Ovary (tissue), 9 donors: ENCODE data around the gene MBNL1. TPM values are rescaled to one million over a fixed set of nuclear protein-coding genes. Genes with fewer than 3 reads are reported as not detected.

Experiments used
- DNase-seq, 5 donors: peaks; one replicate each; pipeline ENCODE4 v3.0.0-alpha.2; 2019 to 2020
- H3K27ac ChIP-seq, 2 donors: fragments of 200-600 bp; one replicate each; pipeline versions ENCODE4 v1.5.1 to v1.8.0; 2019 to 2022
- H3K27me3 ChIP-seq: fragments of 200-600 bp; one replicate; pipeline ENCODE4 v1.8.0; 2022
- H3K36me3 ChIP-seq: fragments of 200-600 bp; sonication (generic); one replicate; pipeline ENCODE4 v1.5.1; 2019
- H3K4me1 ChIP-seq: one replicate; pipeline ENCODE4 v1.8.1; 2013; ENCODE audit warnings: mild to moderate bottlenecking, moderate library complexity; ENCODE audit not compliant: insufficient read depth
- H3K4me3 ChIP-seq: fragments of 200-600 bp; sonication (generic); one replicate; pipeline ENCODE4 v1.5.1; 2017
- H3K9me3 ChIP-seq, 2 donors: fragments of 200-600 bp in 1 of 2; sonication (generic) in 1 of 2; one replicate each; pipeline versions ENCODE4 v1.5.1 to v1.8.1; 2013 to 2019; ENCODE audit warnings: mild to moderate bottlenecking in 1 of 2, moderate library complexity in 1 of 2
- CTCF ChIP-seq, 3 donors: fragments of 450-650 bp in 2 of 3; fragments of 200-600 bp in 1 of 3; IDR thresholded peaks; one replicate each; pipeline versions ENCODE4 v1.5.1 to v1.8.0; 2016 to 2022; ENCODE audit warnings: antibody characterized with exemption in 3 of 3, mild to moderate bottlenecking in 1 of 3
- EP300 ChIP-seq: sonication (generic); formaldehyde crosslinking; IDR thresholded peaks from one replicate; pipeline ENCODE4 v1.6.1; 2017; ENCODE audit warnings: antibody characterized with exemption
- POLR2A ChIP-seq: fragments of 450-650 bp; IDR thresholded peaks from one replicate; pipeline ENCODE4 v1.6.1; 2017; ENCODE audit warnings: antibody characterized with exemption, mild to moderate bottlenecking, moderate library complexity
- WGBS, 3 donors: extraction: QIAGEN DNeasy Blood & Tissue Kit in 1 of 3; methylation state at CpG; one replicate each; pipeline versions ENCODE4 v1.1.5 to v1.1.7; 2013 to 2017; 5-methylcytosine and 5-hydroxymethylcytosine counted together
- intact Hi-C, 4 donors: fragments of 100-400 bp; cut with DNase I; formaldehyde crosslinking; loops; one replicate each; pipeline versions ENCODE4 v1.11.0 to v1.15.1; 2022 to 2023
- polyA plus RNA-seq, 2 donors: library from polyadenylated mRNA; stranded (reverse); fragments of 200-250 nt in 1 of 2; fragments of 350-450 nt in 1 of 2; fragmentation: Illumina TruSeq in 1 of 2; extraction: RNeasy Lipid Tissue Mini Kit (QIAGEN cat#74804) in 1 of 2; gene quantifications; one replicate each; pipeline ENCODE4 v1.2.3, GENCODE V29; 2013 to 2014
- total RNA-seq, 7 donors: library from RNA; depleted of rRNA in 2 of 7; stranded (reverse); fragments of >200 nt in 2 of 7; fragmentation: NEBNext Ultra II Directional in 3 of 7; extraction: Animal tissue kit (Norgen Biotek cat#: 25700) in 3 of 7; gene quantifications; one replicate each; pipeline versions ENCODE4 v1.1.0 to v1.2.4, GENCODE V29; 2016 to 2023
- donor health status: DM: no; HTN: no; CAD: no; lungs with moderate emphysema.
- donor health status: DM: no; HTN: no; CAD: no.
- donor health status: Bipolar disorder and iron deficiency.
- donor health status: DM: yes; HTN: yes; CAD: no.
- donor health status: DM: no; HTN: no; CAD: no.
- donor health status: DM: yes; HTN: yes; CAD: no.

The MBNL1 gene
- total and polyA plus RNA-seq, 9 donors, result 39.7 to 152 (median 123) TPM

- intact Hi-C loops, result no loop called here
- WGBS, 3 donors, result 81 to 83% (median 82%) methylated on average over 6 of the region's 6 CpGs
- no peak for DNase-seq
- Histone ChIP-seq H3K27ac (no peak overlapping the region), H3K27me3 (no peaks in the 10 kb centered on the region), H3K4me1 (peaks cover 16% of the 10 kb centered on the region), H3K4me3 (no peak overlapping the region), H3K36me3 (no peaks in the 10 kb centered on the region), H3K9me3 (no peaks in the 10 kb centered on the region)
- TF ChIP-seq EP300 (no peak), POLR2A (no peak), CTCF (IDR thresholded peaks at IDR 0.05) (no peak)
Observed at GRCh38 chr3:152278756-152279427, 10.2 kb downstream of the MBNL1 start.

GRCh38 chr3:152279479-152279878 lies 10.8 kb downstream of the MBNL1 start:
- intact Hi-C loops, result no loop called here

GRCh38 chr3:152280539-152280938 lies 11.8 kb downstream of the MBNL1 start:
- Histone ChIP-seq H3K9me3 (no peaks in the 10 kb centered on the region), H3K4me1 (peaks cover 16% of the 10 kb centered on the region), H3K4me3 (no peak overlapping the region), H3K27me3 (no peaks in the 10 kb centered on the region), H3K27ac (no peak overlapping the region), H3K36me3 (no peaks in the 10 kb centered on the region)
- 52 to 64% (median 54%) methylated on average over 3 of the region's 3 CpGs for WGBS, 3 donors
- DNase-seq, result no peak
- intact Hi-C loops, result loop anchor here in 1 of 4 donors (2.0 kb wide), 1 partner anchor 36 kb away; no protein-coding TSS in a partner anchor
- TF ChIP-seq POLR2A, result no peak
- TF ChIP-seq CTCF (IDR thresholded peaks at IDR 0.05), result no peak
- TF ChIP-seq EP300, result no peak

More at GRCh38 chr3:152279479-152279878, 10.8 kb downstream of the MBNL1 start:
- 94 to 95% (median 95%) methylated on average over 3 of the region's 3 CpGs for WGBS, 3 donors
- Histone ChIP-seq H3K4me1 (peaks cover 16% of the 10 kb centered on the region), H3K27ac (no peak overlapping the region), H3K36me3 (no peaks in the 10 kb centered on the region), H3K27me3 (no peaks in the 10 kb centered on the region), H3K9me3 (no peaks in the 10 kb centered on the region), H3K4me3 (no peak overlapping the region)
- TF ChIP-seq POLR2A, result no peak
- no peak for TF ChIP-seq CTCF (IDR thresholded peaks at IDR 0.05)
- TF ChIP-seq EP300, result no peak
- no peak for DNase-seq

- H3K4me1 ChIP-seq, result peaks cover 16% of the 10 kb centered on the region
- no peaks in the 10 kb centered on the region for H3K27me3 ChIP-seq
- H3K36me3 ChIP-seq, result no peaks in the 10 kb centered on the region
- H3K4me3 ChIP-seq, result no peak overlapping the region
- no peak overlapping the region for H3K27ac ChIP-seq
- 82 to 94% (median 89%) methylated on average over 2 of the region's 2 CpGs for WGBS, 3 donors
- TF ChIP-seq EP300 (no peak), CTCF (IDR thresholded peaks at IDR 0.05) (no peak)
- no peak for DNase-seq
- no peaks in the 10 kb centered on the region for H3K9me3 ChIP-seq
- intact Hi-C loops, result loop anchor here in 1 of 4 donors (2.0 kb wide), 1 partner anchor 36 kb away; no protein-coding TSS in a partner anchor
Observed at GRCh38 chr3:152281133-152281713, 12.5 kb downstream of the MBNL1 start.
